NCI-H748 (cell line): Measurements from ENCODE around the gene IVNS1ABP.
"Not testable (repeated sequence)": the region's sequence is repeated elsewhere in the genome, so short reads cannot be mapped to it uniquely, and the experiment has no call there.

Source experiments
- DNase-seq: peaks from one replicate; lab custom pipeline; 2025; ENCODE audit not compliant: unreplicated experiment; lab: John Stamatoyannopoulos, UW

IVNS1ABP gene

GRCh38 chr1:185334182-185334581 is 17.1 kb upstream of the IVNS1ABP start:
- no peak for DNase-seq

GRCh38 chr1:185328255-185328654 is 11.2 kb upstream of the IVNS1ABP start:
- no peak for DNase-seq

GRCh38 chr1:185325413-185325812 is 8.4 kb upstream of the IVNS1ABP start:
- DNase-seq, result no peak

GRCh38 chr1:185324118-185324517 is 7.1 kb upstream of the IVNS1ABP start:
- DNase-seq, result no peak

GRCh38 chr1:185322636-185323035 is 5.6 kb upstream of the IVNS1ABP start:
- no peak for DNase-seq

GRCh38 chr1:185321653-185322221 is 4.7 kb upstream of the IVNS1ABP start:
- not testable (repeated sequence) for DNase-seq

GRCh38 chr1:185321104-185321503 is 4.1 kb upstream of the IVNS1ABP start:
- DNase-seq, result not testable (repeated sequence)

GRCh38 chr1:185319139-185319475 is 2.1 kb upstream of the IVNS1ABP start:
- DNase-seq, result no peak

GRCh38 chr1:185318431-185319138 is 1.5 kb upstream of the IVNS1ABP start:
- peak; percentile 9 for DNase-seq

GRCh38 chr1:185317886-185318310 is 855 bp upstream of the IVNS1ABP start:
- peak; percentile 49 for DNase-seq

GRCh38 chr1:185316163-185317033 is 645 bp downstream of the IVNS1ABP start:
- DNase-seq, result peak; percentile 86

GRCh38 chr1:185315445-185316071 is 1.5 kb downstream of the IVNS1ABP start:
- peak; percentile 30 for DNase-seq

GRCh38 chr1:185314411-185314810 is 2.6 kb downstream of the IVNS1ABP start:
- DNase-seq, result no peak

- no peak for DNase-seq
Measured at GRCh38 chr1:185312361-185313138, 4.5 kb downstream of the IVNS1ABP start.

GRCh38 chr1:185311589-185312225 is 5.3 kb downstream of the IVNS1ABP start:
- DNase-seq, result no peak

GRCh38 chr1:185309566-185309965 is 7.5 kb downstream of the IVNS1ABP start:
- DNase-seq, result no peak

- DNase-seq, result no peak
Measured at GRCh38 chr1:185308126-185308525, 8.9 kb downstream of the IVNS1ABP start.

GRCh38 chr1:185305419-185305818 is 11.6 kb downstream of the IVNS1ABP start:
- no peak for DNase-seq

- DNase-seq, result no peak
Measured at GRCh38 chr1:185300152-185300551, 16.9 kb downstream of the IVNS1ABP start.

- no peak for DNase-seq
Measured at GRCh38 chr1:185297982-185298381, 19.1 kb downstream of the IVNS1ABP start.
